Measurements from ENCODE around the gene BSN.
A peak's percentile ranks its signal among the peaks of the same experiment; 100 is the strongest.

Gene BSN

DNA sequence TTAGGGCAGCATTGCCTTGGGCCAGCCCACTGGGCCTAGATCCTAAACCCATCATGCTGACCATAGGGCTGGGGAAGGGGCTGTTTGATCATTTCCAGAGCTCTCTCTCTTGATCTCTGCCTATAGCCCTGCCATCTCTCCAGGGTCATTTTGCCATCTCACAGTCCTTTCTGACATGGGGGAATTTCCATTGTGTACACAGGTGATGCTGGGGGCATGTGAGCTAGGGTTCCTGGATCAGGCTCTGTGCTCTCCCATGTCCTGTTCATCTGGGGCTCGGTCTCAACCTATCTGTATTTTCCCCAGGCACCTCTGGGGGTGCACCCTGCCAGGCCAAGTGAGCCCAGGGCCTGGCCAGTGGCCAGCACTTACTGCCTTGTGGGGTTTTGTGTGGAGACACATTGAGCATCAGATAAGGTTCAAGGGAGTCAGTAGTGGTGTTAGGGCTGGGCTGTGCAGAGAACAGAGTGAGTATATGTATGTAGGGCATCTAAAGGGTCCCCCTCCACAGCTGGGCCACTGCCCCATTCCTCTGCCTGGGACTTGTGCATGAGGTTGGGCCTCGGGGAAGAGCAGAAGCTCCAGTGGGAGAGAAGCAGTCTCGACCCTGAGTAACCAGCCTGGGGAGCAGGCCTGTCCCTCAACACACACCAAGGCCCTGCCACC is 94.2 kb downstream of the BSN start:
- H3K27me3 Mint-ChIP-seq (ENCODE audit: low read depth) = no peaks in the 10 kb centered on the region
- H3K27ac Mint-ChIP-seq = no peak overlapping the region
- H3K4me1 Mint-ChIP-seq = peaks cover 12% of the 10 kb centered on the region
- H3K36me3 Mint-ChIP-seq (ENCODE audit: low read depth) = no peaks in the 10 kb centered on the region
- no peak overlapping the region for H3K4me3 Mint-ChIP-seq
- H3K9me3 Mint-ChIP-seq = no peaks in the 10 kb centered on the region
- TF ChIP-seq, protein P1, sequence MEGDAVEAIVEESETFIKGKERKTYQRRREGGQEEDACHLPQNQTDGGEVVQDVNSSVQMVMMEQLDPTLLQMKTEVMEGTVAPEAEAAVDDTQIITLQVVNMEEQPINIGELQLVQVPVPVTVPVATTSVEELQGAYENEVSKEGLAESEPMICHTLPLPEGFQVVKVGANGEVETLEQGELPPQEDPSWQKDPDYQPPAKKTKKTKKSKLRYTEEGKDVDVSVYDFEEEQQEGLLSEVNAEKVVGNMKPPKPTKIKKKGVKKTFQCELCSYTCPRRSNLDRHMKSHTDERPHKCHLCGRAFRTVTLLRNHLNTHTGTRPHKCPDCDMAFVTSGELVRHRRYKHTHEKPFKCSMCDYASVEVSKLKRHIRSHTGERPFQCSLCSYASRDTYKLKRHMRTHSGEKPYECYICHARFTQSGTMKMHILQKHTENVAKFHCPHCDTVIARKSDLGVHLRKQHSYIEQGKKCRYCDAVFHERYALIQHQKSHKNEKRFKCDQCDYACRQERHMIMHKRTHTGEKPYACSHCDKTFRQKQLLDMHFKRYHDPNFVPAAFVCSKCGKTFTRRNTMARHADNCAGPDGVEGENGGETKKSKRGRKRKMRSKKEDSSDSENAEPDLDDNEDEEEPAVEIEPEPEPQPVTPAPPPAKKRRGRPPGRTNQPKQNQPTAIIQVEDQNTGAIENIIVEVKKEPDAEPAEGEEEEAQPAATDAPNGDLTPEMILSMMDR (IDR thresholded peaks at IDR 0.05; ENCODE audit: unreplicated experiment in 3 of 3) = no peak

- Mint-ChIP-seq H3K27ac (no peak overlapping the region), H3K36me3 (ENCODE audit: low read depth) (no peaks in the 10 kb centered on the region), H3K27me3 (ENCODE audit: low read depth) (no peaks in the 10 kb centered on the region), H3K4me3 (no peak overlapping the region), H3K4me1 (peaks cover 21% of the 10 kb centered on the region), H3K9me3 (no peaks in the 10 kb centered on the region)
- TF ChIP-seq, protein P1 (IDR thresholded peaks at IDR 0.05; ENCODE audit: unreplicated experiment in 3 of 3) = no peak
Measured at GRCh38 chr3:49649576-49649975, 95.3 kb downstream of the BSN start.

GRCh38 chr3:49650177-49650576 is 95.9 kb downstream of the BSN start:
- H3K36me3 Mint-ChIP-seq (ENCODE audit: low read depth) = no peaks in the 10 kb centered on the region
- H3K27ac Mint-ChIP-seq = peak overlapping the region in 1 of 3 experiments; percentile 2

GRCh38 chr3:49650637-49651036 is 96.4 kb downstream of the BSN start:
- peak overlapping the region in 1 of 3 experiments; percentile 2 for H3K27ac Mint-ChIP-seq
- H3K4me1 Mint-ChIP-seq = peaks cover 21% of the 10 kb centered on the region
- H3K9me3 Mint-ChIP-seq = no peaks in the 10 kb centered on the region
- no peaks in the 10 kb centered on the region for H3K27me3 Mint-ChIP-seq (ENCODE audit: low read depth)
- H3K4me3 Mint-ChIP-seq = no peak overlapping the region
- TF ChIP-seq, protein P1 (IDR thresholded peaks at IDR 0.05; ENCODE audit: unreplicated experiment in 3 of 3) = no peak
- no peaks in the 10 kb centered on the region for H3K36me3 Mint-ChIP-seq (ENCODE audit: low read depth)

More at GRCh38 chr3:49650177-49650576, 95.9 kb downstream of the BSN start:
- TF ChIP-seq, protein P1 (IDR thresholded peaks at IDR 0.05; ENCODE audit: unreplicated experiment in 3 of 3) = no peak
- no peaks in the 10 kb centered on the region for H3K9me3 Mint-ChIP-seq
- no peaks in the 10 kb centered on the region for H3K27me3 Mint-ChIP-seq (ENCODE audit: low read depth)
- peaks cover 21% of the 10 kb centered on the region for H3K4me1 Mint-ChIP-seq
- H3K4me3 Mint-ChIP-seq = no peak overlapping the region

DNA sequence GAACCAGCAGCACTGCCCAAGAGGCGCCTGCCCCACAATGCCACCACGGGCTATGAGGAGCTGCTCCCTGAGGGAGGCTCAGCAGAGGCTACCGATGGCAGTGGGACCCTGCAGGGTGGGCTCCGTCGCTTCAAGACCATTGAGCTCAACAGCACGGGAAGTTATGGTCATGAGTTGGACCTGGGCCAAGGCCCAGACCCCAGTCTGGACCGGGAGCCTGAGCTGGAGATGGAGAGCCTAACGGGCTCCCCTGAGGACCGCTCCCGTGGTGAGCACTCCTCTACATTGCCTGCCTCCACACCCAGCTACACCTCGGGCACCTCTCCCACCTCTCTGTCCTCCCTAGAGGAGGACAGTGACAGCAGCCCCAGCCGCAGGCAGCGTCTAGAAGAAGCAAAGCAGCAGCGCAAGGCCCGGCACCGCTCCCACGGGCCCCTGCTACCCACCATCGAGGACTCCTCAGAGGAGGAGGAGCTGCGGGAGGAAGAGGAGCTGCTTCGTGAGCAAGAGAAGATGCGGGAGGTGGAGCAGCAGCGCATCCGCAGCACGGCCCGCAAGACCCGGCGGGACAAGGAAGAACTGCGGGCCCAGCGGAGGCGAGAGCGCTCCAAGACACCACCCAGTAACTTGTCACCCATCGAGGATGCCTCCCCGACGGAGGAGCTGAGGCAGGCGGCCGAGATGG is 98.1 kb downstream of the BSN start:
- H3K4me3 Mint-ChIP-seq = no peak overlapping the region
- peaks cover 26% of the 10 kb centered on the region for H3K4me1 Mint-ChIP-seq
- no peaks in the 10 kb centered on the region for H3K27me3 Mint-ChIP-seq (ENCODE audit: low read depth)
- TF ChIP-seq, protein P1 (IDR thresholded peaks at IDR 0.05; ENCODE audit: unreplicated experiment in 3 of 3) = no peak
- no peak overlapping the region for H3K27ac Mint-ChIP-seq
- H3K36me3 Mint-ChIP-seq (ENCODE audit: low read depth) = no peaks in the 10 kb centered on the region
- no peaks in the 10 kb centered on the region for H3K9me3 Mint-ChIP-seq

All from nephron (organoid).